ENCODE measurements around the gene TFR2. TPM values are rescaled to one million over a fixed set of nuclear protein-coding genes. Genes with fewer than 3 reads are reported as not detected.

TFR2 gene
- total RNA-seq, 1 donor from 2014 or later, result not detected

GRCh38 chr7:100598425-100598824, 42.9 kb downstream of the TFR2 start:
- no peak for DNase-seq
- no peak for ATAC-seq
- intact Hi-C loops (cut with micrococcal nuclease), result no loop called here

GRCh38 chr7:100595188-100595587, 46.2 kb downstream of the TFR2 start:
- DNase-seq, result no peak
- no peak for ATAC-seq
- intact Hi-C loops (cut with micrococcal nuclease), result no loop called here

- intact Hi-C loops (cut with micrococcal nuclease), result no loop called here
- ATAC-seq (no peak), DNase-seq (peak; percentile 12)
Measured at GRCh38 chr7:100591596-100591995, 49.8 kb downstream of the TFR2 start.

- DNase-seq (peak; percentile 71), ATAC-seq (no peak)
- intact Hi-C loops (cut with micrococcal nuclease), result no loop called here
Measured at GRCh38 chr7:100590077-100590737, 51.1 kb downstream of the TFR2 start.

- intact Hi-C loops (cut with micrococcal nuclease), result no loop called here
- no peak for DNase-seq
- ATAC-seq, result no peak
Measured at GRCh38 chr7:100589341-100589947, 51.9 kb downstream of the TFR2 start.

GRCh38 chr7:100588438-100588837, 52.9 kb downstream of the TFR2 start:
- intact Hi-C loops (cut with micrococcal nuclease), result no loop called here
- no peak for DNase-seq
- no peak for ATAC-seq

- intact Hi-C loops (cut with micrococcal nuclease), result no loop called here
- DNase-seq (peak; percentile 99), ATAC-seq (peak; percentile 90)
Measured at GRCh38 chr7:100586266-100587025, 54.9 kb downstream of the TFR2 start, which contains the start of gene FBXO24. TSS of gene FBXO24 (plus strand) at chr7:100586328. CDS start at chr7:100586626, 298 bp downstream.

- DNase-seq (no peak), ATAC-seq (peak; percentile 25)
- intact Hi-C loops (cut with micrococcal nuclease), result no loop called here
Measured at GRCh38 chr7:100585511-100586265, 55.7 kb downstream of the TFR2 start, which contains the start of gene LRCH4. TSS of gene LRCH4 (minus strand) at chr7:100586129. CDS start at chr7:100586100, 29 bp downstream.

GRCh38 chr7:100584683-100585510, 56.5 kb downstream of the TFR2 start:
- DNase-seq (no peak), ATAC-seq (no peak)
- intact Hi-C loops (cut with micrococcal nuclease), result no loop called here

GRCh38 chr7:100584054-100584682, 57.2 kb downstream of the TFR2 start:
- DNase-seq (no peak), ATAC-seq (no peak)
- intact Hi-C loops (cut with micrococcal nuclease), result no loop called here

- intact Hi-C loops (cut with micrococcal nuclease), result no loop called here
- ATAC-seq (no peak), DNase-seq (peak; percentile 74)
Measured at GRCh38 chr7:100583132-100584053, 58.0 kb downstream of the TFR2 start.

GRCh38 chr7:100582650-100583049, 58.7 kb downstream of the TFR2 start:
- no peak for DNase-seq
- no peak for ATAC-seq
- intact Hi-C loops (cut with micrococcal nuclease), result no loop called here

- intact Hi-C loops (cut with micrococcal nuclease), result no loop called here
- ATAC-seq, result no peak
- DNase-seq, result no peak
Measured at GRCh38 chr7:100582041-100582579, 59.2 kb downstream of the TFR2 start.

- ATAC-seq (no peak), DNase-seq (peak; percentile 29)
- intact Hi-C loops (cut with micrococcal nuclease), result no loop called here
Measured at GRCh38 chr7:100580466-100581283, 60.7 kb downstream of the TFR2 start.

- intact Hi-C loops (cut with micrococcal nuclease), result no loop called here
- DNase-seq (no peak), ATAC-seq (no peak)
Measured at GRCh38 chr7:100578246-100579183, 62.8 kb downstream of the TFR2 start.

Measured in left ventricle myocardium superior (tissue), 1 donor.